ENCODE results near the gene PSPN.

The PSPN gene

DNA sequence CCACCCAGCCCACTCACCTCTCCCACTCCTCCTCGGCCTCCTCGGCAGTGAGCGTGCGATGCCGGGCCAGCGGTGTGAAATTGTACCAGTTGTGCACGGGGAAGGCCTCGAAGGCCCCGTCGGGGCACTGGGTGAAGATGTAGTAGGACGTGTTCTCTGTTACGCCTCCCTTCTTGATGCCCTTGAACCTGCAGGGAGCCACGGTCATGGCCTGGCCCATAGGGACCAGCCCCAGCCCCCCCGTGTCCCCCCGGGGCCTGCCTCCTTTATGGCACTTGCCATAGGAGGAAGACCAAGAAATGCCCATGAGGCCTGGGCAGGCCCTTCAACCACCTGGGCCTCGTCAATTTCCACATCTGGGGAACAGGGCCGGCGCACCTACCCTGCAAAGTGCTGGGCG, 11.6 kb upstream of the PSPN start (continued):
- TF ChIP-seq, protein P1, sequence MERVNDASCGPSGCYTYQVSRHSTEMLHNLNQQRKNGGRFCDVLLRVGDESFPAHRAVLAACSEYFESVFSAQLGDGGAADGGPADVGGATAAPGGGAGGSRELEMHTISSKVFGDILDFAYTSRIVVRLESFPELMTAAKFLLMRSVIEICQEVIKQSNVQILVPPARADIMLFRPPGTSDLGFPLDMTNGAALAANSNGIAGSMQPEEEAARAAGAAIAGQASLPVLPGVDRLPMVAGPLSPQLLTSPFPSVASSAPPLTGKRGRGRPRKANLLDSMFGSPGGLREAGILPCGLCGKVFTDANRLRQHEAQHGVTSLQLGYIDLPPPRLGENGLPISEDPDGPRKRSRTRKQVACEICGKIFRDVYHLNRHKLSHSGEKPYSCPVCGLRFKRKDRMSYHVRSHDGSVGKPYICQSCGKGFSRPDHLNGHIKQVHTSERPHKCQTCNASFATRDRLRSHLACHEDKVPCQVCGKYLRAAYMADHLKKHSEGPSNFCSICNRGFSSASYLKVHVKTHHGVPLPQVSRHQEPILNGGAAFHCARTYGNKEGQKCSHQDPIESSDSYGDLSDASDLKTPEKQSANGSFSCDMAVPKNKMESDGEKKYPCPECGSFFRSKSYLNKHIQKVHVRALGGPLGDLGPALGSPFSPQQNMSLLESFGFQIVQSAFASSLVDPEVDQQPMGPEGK (tag by site-specific recombination; IDR thresholded peaks at IDR 0.05) = no peak
- TF ChIP-seq ZNF624 (tag by site-specific recombination; IDR thresholded peaks at IDR 0.05) (no peak), ZNF112 (tag by site-specific recombination; IDR thresholded peaks at IDR 0.05) (no peak), ZNF830 (tag by site-specific recombination; IDR thresholded peaks at IDR 0.05; ENCODE audit: low read depth) (no peak)

DNA sequence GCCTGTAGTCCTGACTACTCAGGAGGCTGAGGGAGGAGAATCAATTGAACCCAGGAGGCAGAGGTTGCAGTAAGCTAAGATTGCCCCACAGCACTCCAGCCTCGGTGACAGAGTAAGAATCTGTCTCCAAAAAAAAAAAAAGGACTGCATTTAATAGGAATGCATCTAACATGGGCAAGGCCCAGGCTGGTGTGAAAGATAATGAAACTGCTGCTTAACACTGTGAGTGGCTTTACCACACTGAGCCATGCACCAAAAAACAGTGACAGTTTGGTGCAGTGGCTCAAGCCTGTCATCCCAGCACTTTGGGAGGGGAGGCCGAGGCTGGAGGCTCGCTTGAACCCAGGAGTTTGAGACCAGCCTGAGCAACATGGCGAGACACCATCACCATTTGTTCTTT, 8.6 kb upstream of the PSPN start:
- Histone ChIP-seq H3K27ac (ENCODE audit: extremely low read depth, low read depth, low read length) (no peak overlapping the region), H3K9me3 (ENCODE audit: control insufficient read depth, insufficient read depth, low read depth, low read length) (no peaks in the 10 kb centered on the region), H3K4me1 (ENCODE audit: control insufficient read depth, insufficient read depth, low read length) (no peaks in the 10 kb centered on the region), H3K4me3 (ENCODE audit: low read depth, low read length) (no peak overlapping the region), H3K36me3 (ENCODE audit: control insufficient read depth in 2 of 2, insufficient read depth in 1 of 2, low read length in 2 of 2) (peaks cover 55 to 89% of the 10 kb centered on the region in 2 experiments)
- ChIA-PET POLR2A (interaction anchor here (1.5 kb wide), 1 partner anchor 12 kb away, joined by 3 read pairs; the partner anchor contains the start of gene ALKBH7), CTCF (no interaction called here)
- TF ChIP-seq HOXD13 (CRISPR knock-in tag; IDR thresholded peaks at IDR 0.05; ENCODE audit: borderline replicate concordance) (no peak), SP2 (tag by site-specific recombination; IDR thresholded peaks at IDR 0.05) (no peak), ZNF335 (tag by site-specific recombination; conservative IDR thresholded peaks at IDR 0.05) (no peak), ZNF423 (tag by site-specific recombination; IDR thresholded peaks at IDR 0.05) (no peak), ZNF433 (tag by site-specific recombination; IDR thresholded peaks at IDR 0.05; ENCODE audit: low read depth) (no peak), ZNF623 (tag by site-specific recombination; IDR thresholded peaks at IDR 0.05) (no peak), ZNF112 (tag by site-specific recombination; IDR thresholded peaks at IDR 0.05) (no peak), ZNF404 (tag by site-specific recombination; IDR thresholded peaks at IDR 0.05) (no peak), ZNF10 (tag by site-specific recombination; IDR thresholded peaks at IDR 0.05) (no peak), GLIS1 (tag by site-specific recombination; IDR thresholded peaks at IDR 0.05) (no peak), ZNF791 (tag by site-specific recombination; IDR thresholded peaks at IDR 0.05) (no peak), WT1 (tag by site-specific recombination; IDR thresholded peaks at IDR 0.05) (no peak)
- TF ChIP-seq, protein P2, sequence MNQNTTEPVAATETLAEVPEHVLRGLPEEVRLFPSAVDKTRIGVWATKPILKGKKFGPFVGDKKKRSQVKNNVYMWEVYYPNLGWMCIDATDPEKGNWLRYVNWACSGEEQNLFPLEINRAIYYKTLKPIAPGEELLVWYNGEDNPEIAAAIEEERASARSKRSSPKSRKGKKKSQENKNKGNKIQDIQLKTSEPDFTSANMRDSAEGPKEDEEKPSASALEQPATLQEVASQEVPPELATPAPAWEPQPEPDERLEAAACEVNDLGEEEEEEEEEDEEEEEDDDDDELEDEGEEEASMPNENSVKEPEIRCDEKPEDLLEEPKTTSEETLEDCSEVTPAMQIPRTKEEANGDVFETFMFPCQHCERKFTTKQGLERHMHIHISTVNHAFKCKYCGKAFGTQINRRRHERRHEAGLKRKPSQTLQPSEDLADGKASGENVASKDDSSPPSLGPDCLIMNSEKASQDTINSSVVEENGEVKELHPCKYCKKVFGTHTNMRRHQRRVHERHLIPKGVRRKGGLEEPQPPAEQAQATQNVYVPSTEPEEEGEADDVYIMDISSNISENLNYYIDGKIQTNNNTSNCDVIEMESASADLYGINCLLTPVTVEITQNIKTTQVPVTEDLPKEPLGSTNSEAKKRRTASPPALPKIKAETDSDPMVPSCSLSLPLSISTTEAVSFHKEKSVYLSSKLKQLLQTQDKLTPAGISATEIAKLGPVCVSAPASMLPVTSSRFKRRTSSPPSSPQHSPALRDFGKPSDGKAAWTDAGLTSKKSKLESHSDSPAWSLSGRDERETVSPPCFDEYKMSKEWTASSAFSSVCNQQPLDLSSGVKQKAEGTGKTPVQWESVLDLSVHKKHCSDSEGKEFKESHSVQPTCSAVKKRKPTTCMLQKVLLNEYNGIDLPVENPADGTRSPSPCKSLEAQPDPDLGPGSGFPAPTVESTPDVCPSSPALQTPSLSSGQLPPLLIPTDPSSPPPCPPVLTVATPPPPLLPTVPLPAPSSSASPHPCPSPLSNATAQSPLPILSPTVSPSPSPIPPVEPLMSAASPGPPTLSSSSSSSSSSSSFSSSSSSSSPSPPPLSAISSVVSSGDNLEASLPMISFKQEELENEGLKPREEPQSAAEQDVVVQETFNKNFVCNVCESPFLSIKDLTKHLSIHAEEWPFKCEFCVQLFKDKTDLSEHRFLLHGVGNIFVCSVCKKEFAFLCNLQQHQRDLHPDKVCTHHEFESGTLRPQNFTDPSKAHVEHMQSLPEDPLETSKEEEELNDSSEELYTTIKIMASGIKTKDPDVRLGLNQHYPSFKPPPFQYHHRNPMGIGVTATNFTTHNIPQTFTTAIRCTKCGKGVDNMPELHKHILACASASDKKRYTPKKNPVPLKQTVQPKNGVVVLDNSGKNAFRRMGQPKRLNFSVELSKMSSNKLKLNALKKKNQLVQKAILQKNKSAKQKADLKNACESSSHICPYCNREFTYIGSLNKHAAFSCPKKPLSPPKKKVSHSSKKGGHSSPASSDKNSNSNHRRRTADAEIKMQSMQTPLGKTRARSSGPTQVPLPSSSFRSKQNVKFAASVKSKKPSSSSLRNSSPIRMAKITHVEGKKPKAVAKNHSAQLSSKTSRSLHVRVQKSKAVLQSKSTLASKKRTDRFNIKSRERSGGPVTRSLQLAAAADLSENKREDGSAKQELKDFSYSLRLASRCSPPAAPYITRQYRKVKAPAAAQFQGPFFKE (tag by site-specific recombination; IDR thresholded peaks at IDR 0.05; ENCODE audit: borderline replicate concordance) = no peak
- TF ChIP-seq, protein P3, sequence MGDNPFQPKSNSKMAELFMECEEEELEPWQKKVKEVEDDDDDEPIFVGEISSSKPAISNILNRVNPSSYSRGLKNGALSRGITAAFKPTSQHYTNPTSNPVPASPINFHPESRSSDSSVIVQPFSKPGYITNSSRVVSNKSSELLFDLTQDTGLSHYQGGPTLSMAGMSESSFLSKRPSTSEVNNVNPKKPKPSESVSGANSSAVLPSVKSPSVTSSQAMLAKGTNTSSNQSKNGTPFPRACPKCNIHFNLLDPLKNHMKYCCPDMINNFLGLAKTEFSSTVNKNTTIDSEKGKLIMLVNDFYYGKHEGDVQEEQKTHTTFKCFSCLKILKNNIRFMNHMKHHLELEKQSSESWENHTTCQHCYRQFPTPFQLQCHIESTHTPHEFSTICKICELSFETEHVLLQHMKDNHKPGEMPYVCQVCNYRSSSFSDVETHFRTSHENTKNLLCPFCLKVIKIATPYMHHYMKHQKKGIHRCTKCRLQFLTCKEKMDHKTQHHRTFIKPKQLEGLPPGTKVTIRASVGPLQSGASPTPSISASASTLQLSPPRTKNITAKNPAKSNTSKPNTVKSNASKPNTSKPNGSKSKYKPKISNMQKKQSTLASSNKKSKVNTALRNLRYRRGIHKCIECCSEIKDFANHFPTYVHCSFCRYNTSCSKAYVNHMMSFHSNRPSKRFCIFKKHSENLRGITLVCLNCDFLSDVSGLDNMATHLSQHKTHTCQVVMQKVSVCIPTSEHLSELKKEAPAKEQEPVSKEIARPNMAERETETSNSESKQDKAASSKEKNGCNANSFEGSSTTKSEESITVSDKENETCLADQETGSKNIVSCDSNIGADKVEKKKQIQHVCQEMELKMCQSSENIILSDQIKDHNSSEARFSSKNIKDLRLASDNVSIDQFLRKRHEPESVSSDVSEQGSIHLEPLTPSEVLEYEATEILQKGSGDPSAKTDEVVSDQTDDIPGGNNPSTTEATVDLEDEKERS (tag by site-specific recombination; IDR thresholded peaks at IDR 0.05) = no peak
- TF ChIP-seq, protein P4, sequence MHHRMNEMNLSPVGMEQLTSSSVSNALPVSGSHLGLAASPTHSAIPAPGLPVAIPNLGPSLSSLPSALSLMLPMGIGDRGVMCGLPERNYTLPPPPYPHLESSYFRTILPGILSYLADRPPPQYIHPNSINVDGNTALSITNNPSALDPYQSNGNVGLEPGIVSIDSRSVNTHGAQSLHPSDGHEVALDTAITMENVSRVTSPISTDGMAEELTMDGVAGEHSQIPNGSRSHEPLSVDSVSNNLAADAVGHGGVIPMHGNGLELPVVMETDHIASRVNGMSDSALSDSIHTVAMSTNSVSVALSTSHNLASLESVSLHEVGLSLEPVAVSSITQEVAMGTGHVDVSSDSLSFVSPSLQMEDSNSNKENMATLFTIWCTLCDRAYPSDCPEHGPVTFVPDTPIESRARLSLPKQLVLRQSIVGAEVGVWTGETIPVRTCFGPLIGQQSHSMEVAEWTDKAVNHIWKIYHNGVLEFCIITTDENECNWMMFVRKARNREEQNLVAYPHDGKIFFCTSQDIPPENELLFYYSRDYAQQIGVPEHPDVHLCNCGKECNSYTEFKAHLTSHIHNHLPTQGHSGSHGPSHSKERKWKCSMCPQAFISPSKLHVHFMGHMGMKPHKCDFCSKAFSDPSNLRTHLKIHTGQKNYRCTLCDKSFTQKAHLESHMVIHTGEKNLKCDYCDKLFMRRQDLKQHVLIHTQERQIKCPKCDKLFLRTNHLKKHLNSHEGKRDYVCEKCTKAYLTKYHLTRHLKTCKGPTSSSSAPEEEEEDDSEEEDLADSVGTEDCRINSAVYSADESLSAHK (tag by site-specific recombination; IDR thresholded peaks at IDR 0.05) = no peak
- TF ChIP-seq, protein P5, sequence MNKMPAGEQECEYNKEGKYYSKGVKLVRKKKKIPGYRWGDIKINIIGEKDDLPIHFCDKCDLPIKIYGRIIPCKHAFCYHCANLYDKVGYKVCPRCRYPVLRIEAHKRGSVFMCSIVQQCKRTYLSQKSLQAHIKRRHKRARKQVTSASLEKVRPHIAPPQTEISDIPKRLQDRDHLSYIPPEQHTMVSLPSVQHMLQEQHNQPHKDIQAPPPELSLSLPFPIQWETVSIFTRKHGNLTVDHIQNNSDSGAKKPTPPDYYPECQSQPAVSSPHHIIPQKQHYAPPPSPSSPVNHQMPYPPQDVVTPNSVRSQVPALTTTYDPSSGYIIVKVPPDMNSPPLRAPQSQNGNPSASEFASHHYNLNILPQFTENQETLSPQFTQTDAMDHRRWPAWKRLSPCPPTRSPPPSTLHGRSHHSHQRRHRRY (tag by site-specific recombination; IDR thresholded peaks at IDR 0.05) = no peak

All from HEK293 (cell line).